A549 (cell line): ENCODE measurements around the gene CBLC. TPM values are rescaled to one million over a fixed set of nuclear protein-coding genes. Genes with fewer than 3 reads are reported as not detected.

ENCODE experiments used
- ATAC-seq, 2 experiments: fragments of 200-7000 bp in 1 of 2; fragments of >200 bp in 1 of 2; cut with Nextera tagmentation in 1 of 2; cut with Tn5 transposase in 1 of 2; 3 replicates each; pipeline versions ENCODE4 v1.8.0 to v1.9.1; 2018 to 2020; ENCODE audit warnings: mild to moderate bottlenecking in 1 of 2, moderate library complexity in 1 of 2
- CTCF ChIA-PET: fragments of 300-600 bp; sonication (Branson Sonifier 250); formaldehyde crosslinking; extraction: SDS; loops from one replicate; lab custom pipeline; 2021; ENCODE audit warnings: antibody characterized with exemption, inconsistent platforms; lab: Yijun Ruan, JAX
- POLR2A ChIA-PET: fragments of 350-600 bp; formaldehyde crosslinking; extraction: SDS; loops from one replicate; lab custom pipeline; 2021; ENCODE audit warnings: antibody characterized with exemption, inconsistent platforms; lab: Yijun Ruan, JAX
- DNase-seq, 2 experiments: peaks; one replicate each; pipeline versions ENCODE4 v3.0.0 to v3.0.0-alpha.2; 2011 to 2016; ENCODE audit warnings: low read depth in 1 of 2, low spot score in 1 of 2
- FAIRE-seq: peaks from 2 replicates; lab custom pipeline; 2011; peaks lifted over from hg19 to GRCh38; lab: Jason Lieb, UNC
- H3K27ac ChIP-seq, 2 experiments: fragments of >200 bp; sonication (Bioruptor Twin); formaldehyde crosslinking; 3 replicates each; pipeline ENCODE4 v1.5.1; 2016 to 2017
- H3K4me1 ChIP-seq: fragments of >200 bp; sonication (Bioruptor Twin); formaldehyde crosslinking; 3 replicates; pipeline ENCODE4 v1.6.1; 2016
- H3K4me2 ChIP-seq: fragments of >200 bp; sonication (Bioruptor Twin); formaldehyde crosslinking; 3 replicates; pipeline ENCODE4 v1.6.1; 2016
- H3K4me3 ChIP-seq: fragments of >200 bp; sonication (Bioruptor Twin); formaldehyde crosslinking; 3 replicates; pipeline ENCODE4 v1.5.1; 2016
- H3K9me3 ChIP-seq: fragments of >200 bp; sonication (Bioruptor Twin); formaldehyde crosslinking; 3 replicates; pipeline ENCODE4 v1.6.1; 2016
- E2F6 ChIP-seq: IDR thresholded peaks from 2 replicates; pipeline ENCODE4 v1.6.1; 2012; ENCODE audit warnings: low read depth, borderline replicate concordance
- HEYL ChIP-seq: fragments of 250-450 bp; sonication (Bioruptor Pico); IDR thresholded peaks from 2 replicates; pipeline ENCODE4 v1.8.0; 2021; ENCODE audit warnings: mild to moderate bottlenecking, moderate library complexity
- HMGXB4 ChIP-seq: fragments of 250-450 bp; sonication (Bioruptor Pico); IDR thresholded peaks from 2 replicates; pipeline ENCODE4 v1.5.0; 2021; ENCODE audit warnings: mild to moderate bottlenecking, moderate library complexity, borderline replicate concordance
- HOXB13 ChIP-seq: fragments of 250-450 bp; sonication (Bioruptor Pico); IDR thresholded peaks from 2 replicates; pipeline ENCODE4 v1.5.0; 2020; ENCODE audit warnings: low read depth, mild to moderate bottlenecking, moderate library complexity
- JUN ChIP-seq, 2 experiments: fragments of >200 bp; sonication (Bioruptor Twin); formaldehyde crosslinking; IDR thresholded peaks; 2 replicates in 1 of 2; 3 replicates in 1 of 2; pipeline ENCODE4 v1.6.1; 2016 to 2017
- RFX5 ChIP-seq: fragments of 450-650 bp; IDR thresholded peaks from 2 replicates; pipeline ENCODE4 v1.7.1; 2014; ENCODE audit warnings: antibody characterized with exemption, mild to moderate bottlenecking, moderate library complexity
- TFCP2L1 ChIP-seq: fragments of 250-450 bp; sonication (Bioruptor Pico); IDR thresholded peaks from 2 replicates; pipeline ENCODE4 v1.5.0; 2021; ENCODE audit warnings: mild to moderate bottlenecking
- ZFP36 ChIP-seq: fragments of 450-650 bp; IDR thresholded peaks from 2 replicates; pipeline ENCODE4 v1.6.1; 2014; ENCODE audit warnings: borderline replicate concordance; ENCODE audit not compliant: partially characterized antibody
- WGBS: methylation state at CpG from one replicate; pipeline ENCODE4 v1.1.6; 2017; ENCODE audit errors: missing lambda C conversion rate; 5-methylcytosine and 5-hydroxymethylcytosine counted together
- polyA plus RNA-seq, 4 experiments: library from polyadenylated mRNA; depleted of rRNA in 3 of 4; stranded (reverse); fragments of >200 nt; fragmentation: RNase III in 1 of 4; extraction: RNeasy Plus Mini Kit Qiagen cat#74134 plus additional on column Dnase treatment in 1 of 4; gene quantifications; 2 replicates in 3 of 4; 3 replicates in 1 of 4; pipeline ENCODE4 v1.2.3, GENCODE V29; 2011 to 2017
- TF ChIP-seq, protein P1 (sequence below): fragments of 450-650 bp; IDR thresholded peaks from 2 replicates; pipeline ENCODE4 v1.6.1; 2014; ENCODE audit warnings: antibody characterized with exemption
- TF ChIP-seq, protein P2 (sequence below): fragments of 200-600 bp; sonication (generic); IDR thresholded peaks from 2 replicates; pipeline ENCODE4 v1.6.1; 2016; ENCODE audit warnings: antibody characterized with exemption, mild to moderate bottlenecking, moderate library complexity

Gene CBLC
- polyA plus RNA-seq, 2 of the 4 experiments (the other 2 are of a cell fraction) = not detected

- Histone ChIP-seq H3K4me2 (no peak overlapping the region), H3K27ac (peak overlapping the region in 1 of 2 experiments; percentile 92; a peak in 3 of 6 replicates), H3K4me3 (no peak overlapping the region), H3K4me1 (peaks cover 62% of the 10 kb centered on the region), H3K9me3 (no peaks in the 10 kb centered on the region)
- ChIA-PET CTCF (interaction anchor here (0.9 to 48.5 kb wide), 4 partner anchors 11 to 68 kb away, joined by 3 to 1899 read pairs (median 90); no protein-coding TSS in a partner anchor), POLR2A (interaction anchor here (0.7 to 1.2 kb wide), 3 partner anchors 21 to 34 kb away, joined by 3 to 5 read pairs (median 4); no protein-coding TSS in a partner anchor)
- DNase-seq (no peak), ATAC-seq (0 out of 6 replicates have a peak, but pooled peaks of 1 of the 2 experiments have one; percentile 0), FAIRE-seq (no peak)
- WGBS = 94% methylated on average over 67 of the region's 68 CpGs
- TF ChIP-seq HOXB13 = 0 out of 2 replicates have a peak, but pooled peaks have one; percentile 16
- TF ChIP-seq JUN (IDR thresholded peaks at IDR 0.05) = peak; percentile 17 to 28; a peak in 1 of 5 replicates
- no peak for TF ChIP-seq HEYL (CRISPR knock-in tag)
Observed at GRCh38 chr19:44757735-44758505, 19.8 kb upstream of the CBLC start.

GRCh38 chr19:44758596-44758995 is 19.1 kb upstream of the CBLC start:
- no peaks in the 10 kb centered on the region for H3K9me3 ChIP-seq
- no peak for FAIRE-seq
- H3K4me2 ChIP-seq = no peak overlapping the region

More at GRCh38 chr19:44758596-44758995, 19.1 kb upstream of the CBLC start:
- DNase-seq (peak in 1 of 2 experiments; percentile 76), ATAC-seq (peak in 1 of 2 experiments; percentile 11; a peak in 3 of 6 replicates)
- TF ChIP-seq HMGXB4 (CRISPR knock-in tag) (no peak), ZFP36 (peak; percentile 77), TFCP2L1 (0 out of 2 replicates have a peak, but pooled peaks have one; percentile 34), RFX5 (no peak), E2F6 (no peak), JUN (IDR thresholded peaks at IDR 0.05) (peak in 1 of 2 experiments; percentile 46; a peak in 2 of 5 replicates)
- TF ChIP-seq, protein P1, sequence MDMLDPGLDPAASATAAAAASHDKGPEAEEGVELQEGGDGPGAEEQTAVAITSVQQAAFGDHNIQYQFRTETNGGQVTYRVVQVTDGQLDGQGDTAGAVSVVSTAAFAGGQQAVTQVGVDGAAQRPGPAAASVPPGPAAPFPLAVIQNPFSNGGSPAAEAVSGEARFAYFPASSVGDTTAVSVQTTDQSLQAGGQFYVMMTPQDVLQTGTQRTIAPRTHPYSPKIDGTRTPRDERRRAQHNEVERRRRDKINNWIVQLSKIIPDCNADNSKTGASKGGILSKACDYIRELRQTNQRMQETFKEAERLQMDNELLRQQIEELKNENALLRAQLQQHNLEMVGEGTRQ = no peak
- TF ChIP-seq, protein P2, sequence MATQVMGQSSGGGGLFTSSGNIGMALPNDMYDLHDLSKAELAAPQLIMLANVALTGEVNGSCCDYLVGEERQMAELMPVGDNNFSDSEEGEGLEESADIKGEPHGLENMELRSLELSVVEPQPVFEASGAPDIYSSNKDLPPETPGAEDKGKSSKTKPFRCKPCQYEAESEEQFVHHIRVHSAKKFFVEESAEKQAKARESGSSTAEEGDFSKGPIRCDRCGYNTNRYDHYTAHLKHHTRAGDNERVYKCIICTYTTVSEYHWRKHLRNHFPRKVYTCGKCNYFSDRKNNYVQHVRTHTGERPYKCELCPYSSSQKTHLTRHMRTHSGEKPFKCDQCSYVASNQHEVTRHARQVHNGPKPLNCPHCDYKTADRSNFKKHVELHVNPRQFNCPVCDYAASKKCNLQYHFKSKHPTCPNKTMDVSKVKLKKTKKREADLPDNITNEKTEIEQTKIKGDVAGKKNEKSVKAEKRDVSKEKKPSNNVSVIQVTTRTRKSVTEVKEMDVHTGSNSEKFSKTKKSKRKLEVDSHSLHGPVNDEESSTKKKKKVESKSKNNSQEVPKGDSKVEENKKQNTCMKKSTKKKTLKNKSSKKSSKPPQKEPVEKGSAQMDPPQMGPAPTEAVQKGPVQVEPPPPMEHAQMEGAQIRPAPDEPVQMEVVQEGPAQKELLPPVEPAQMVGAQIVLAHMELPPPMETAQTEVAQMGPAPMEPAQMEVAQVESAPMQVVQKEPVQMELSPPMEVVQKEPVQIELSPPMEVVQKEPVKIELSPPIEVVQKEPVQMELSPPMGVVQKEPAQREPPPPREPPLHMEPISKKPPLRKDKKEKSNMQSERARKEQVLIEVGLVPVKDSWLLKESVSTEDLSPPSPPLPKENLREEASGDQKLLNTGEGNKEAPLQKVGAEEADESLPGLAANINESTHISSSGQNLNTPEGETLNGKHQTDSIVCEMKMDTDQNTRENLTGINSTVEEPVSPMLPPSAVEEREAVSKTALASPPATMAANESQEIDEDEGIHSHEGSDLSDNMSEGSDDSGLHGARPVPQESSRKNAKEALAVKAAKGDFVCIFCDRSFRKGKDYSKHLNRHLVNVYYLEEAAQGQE = no peak
- H3K4me3 ChIP-seq = no peak overlapping the region
- peak overlapping the region in 1 of 2 experiments; percentile 92; a peak in 3 of 6 replicates for H3K27ac ChIP-seq
- POLR2A ChIA-PET = no interaction called here
- 74% methylated on average over 9 of the region's 9 CpGs for WGBS
- CTCF ChIA-PET = interaction anchor here (1.3 to 48.5 kb wide), 3 partner anchors 10 to 33 kb away, joined by 3 to 1899 read pairs (median 175); no protein-coding TSS in a partner anchor
- H3K4me1 ChIP-seq = peaks cover 58% of the 10 kb centered on the region
